Endothelial cell of umbilical vein (primary cell): ENCODE measurements around the gene CLN3. TPM values are rescaled to one million over a fixed set of nuclear protein-coding genes. Genes with fewer than 3 reads are reported as not detected.

Source experiments
- BruUV-seq: library from RNA; stranded (reverse); fragments of 400-500 nt; replicated peaks from 2 replicates; lab custom pipeline; 2021; lab: Mats Ljungman, UMichigan
- CTCF ChIA-PET: fragments of 300-600, 350-600 bp; sonication (Branson Sonifier 250); formaldehyde crosslinking; loops from one replicate; lab custom pipeline; 2021; ENCODE audit warnings: antibody characterized with exemption, inconsistent platforms; lab: Charles Lee
- POLR2A ChIA-PET: fragments of 300-600, 350-600 bp; sonication (Branson Sonifier 250); formaldehyde crosslinking; loops from one replicate; lab custom pipeline; 2021; ENCODE audit warnings: antibody characterized with exemption, inconsistent platforms; lab: Charles Lee
- DNase-seq: peaks from one replicate; pipeline ENCODE4 v3.0.0-alpha.2; 2011; ENCODE audit warnings: low read depth, low spot score
- FAIRE-seq: peaks from 2 replicates; lab custom pipeline; 2011; peaks lifted over from hg19 to GRCh38; lab: Jason Lieb, UNC
- H2AFZ ChIP-seq: 2 replicates; pipeline ENCODE4 v1.6.0; 2012; ENCODE audit warnings: low read depth, low read length, control low read depth, inconsistent platforms
- H3K27ac ChIP-seq: 2 replicates; pipeline ENCODE4 v1.5.1; 2011; ENCODE audit warnings: low read depth, mild to moderate bottlenecking, control low read depth, low read length, moderate library complexity; ENCODE audit not compliant: insufficient read depth
- H3K27me3 ChIP-seq, 2 experiments: 2 replicates each; pipeline versions ENCODE4 v1.6.0 to v1.6.1; 2011; ENCODE audit warnings: low read length in 2 of 2, mixed read lengths in 1 of 2; ENCODE audit not compliant: control insufficient read depth in 2 of 2, insufficient read depth in 2 of 2
- H3K36me3 ChIP-seq, 2 experiments: 2 replicates in 1 of 2; 3 replicates in 1 of 2; pipeline ENCODE4 v1.5.1; 2011; ENCODE audit warnings: low read length in 2 of 2, mild to moderate bottlenecking in 1 of 2, moderate library complexity in 1 of 2; ENCODE audit not compliant: control insufficient read depth in 2 of 2, insufficient read depth in 2 of 2; ENCODE audit errors: extremely low read depth in 1 of 2
- H3K4me1 ChIP-seq: 3 replicates; pipeline ENCODE4 v1.5.1; 2011; ENCODE audit warnings: mild to moderate bottlenecking, low read length; ENCODE audit not compliant: control insufficient read depth, insufficient read depth; ENCODE audit errors: extremely low read depth
- H3K4me2 ChIP-seq: 2 replicates; pipeline ENCODE4 v1.6.1; 2011; ENCODE audit warnings: low read length, control low read depth, mixed read lengths; ENCODE audit not compliant: insufficient read depth
- H3K4me3 ChIP-seq, 3 experiments: fragments of 200-600 bp in 1 of 3; sonication (generic), shearing (Covaris generic) in 1 of 3; replicated peaks in 1 of 3; 2 replicates each; pipeline ENCODE4 v1.5.1; 2011 to 2016; ENCODE audit warnings: control low read depth in 3 of 3, low read length in 3 of 3, mild to moderate bottlenecking in 2 of 3, inconsistent platforms in 1 of 3, low read depth in 1 of 3, moderate library complexity in 1 of 3; ENCODE audit not compliant: insufficient read depth in 1 of 3
- H3K79me2 ChIP-seq: 2 replicates; pipeline ENCODE4 v1.6.0; 2012; ENCODE audit warnings: low read length, inconsistent platforms; ENCODE audit not compliant: control insufficient read depth, insufficient read depth
- H3K9ac ChIP-seq: replicated peaks from 2 replicates; pipeline ENCODE3; 2011; ENCODE audit warnings: low read length, control low read depth; ENCODE audit not compliant: insufficient read depth; ENCODE audit errors: extremely low read depth
- H3K9me1 ChIP-seq: replicated peaks from 3 replicates; pipeline ENCODE4 v1.6.0; 2011; ENCODE audit warnings: mild to moderate bottlenecking, low read length; ENCODE audit not compliant: control insufficient read depth, insufficient read depth; ENCODE audit errors: extremely low read depth
- H3K9me3 ChIP-seq: replicated peaks from 2 replicates; pipeline ENCODE4 v1.5.1; 2012; ENCODE audit warnings: low read length, inconsistent platforms; ENCODE audit not compliant: control insufficient read depth, insufficient read depth
- H4K20me1 ChIP-seq: replicated peaks from 2 replicates; pipeline ENCODE3; 2011; ENCODE audit warnings: mild to moderate bottlenecking, low read length; ENCODE audit not compliant: control insufficient read depth, insufficient read depth; ENCODE audit errors: extremely low read depth
- EZH2 ChIP-seq: IDR thresholded peaks from 2 replicates; pipeline ENCODE4 v1.6.1; 2012; ENCODE audit warnings: borderline replicate concordance, low read depth, mild to moderate bottlenecking, moderate library complexity, low read length, inconsistent platforms; ENCODE audit not compliant: severe bottlenecking
- GATA2 ChIP-seq: IDR thresholded peaks from 2 replicates; pipeline ENCODE4 v1.7.0; 2011; ENCODE audit warnings: low read depth, mild to moderate bottlenecking, moderate library complexity, mixed read lengths, low read length; ENCODE audit not compliant: insufficient read length, insufficient read depth
- JUN ChIP-seq: IDR thresholded peaks from 2 replicates; pipeline ENCODE4 v1.6.1; 2011; ENCODE audit warnings: borderline replicate concordance, low read depth; ENCODE audit not compliant: insufficient read length, insufficient read depth
- MAX ChIP-seq: IDR thresholded peaks from 2 replicates; pipeline ENCODE4 v1.6.1; 2011; ENCODE audit not compliant: insufficient read depth, insufficient read length
- MYC ChIP-seq: IDR thresholded peaks from one replicate; pipeline ENCODE4 v1.6.1; 2011; ENCODE audit warnings: mild to moderate bottlenecking, low read depth, low read length
- POLR2AphosphoS5 ChIP-seq: IDR thresholded peaks from 2 replicates; pipeline ENCODE4 v1.6.1; 2012; ENCODE audit warnings: low read depth, mild to moderate bottlenecking, control low read depth, low read length, moderate library complexity; ENCODE audit not compliant: insufficient read depth
- dilution Hi-C: fragments of 300-500 bp; cut with MboI; formaldehyde crosslinking; loops from one replicate; pipeline ENCODE4 v1.15.0; 2019; ENCODE audit warnings: low sequenced_read_pairs; ENCODE audit not compliant: extremely low pct_ligation_motif_present
- intact Hi-C: fragments of 100-400 bp; cut with micrococcal nuclease; formaldehyde crosslinking; loops from one replicate; pipeline ENCODE4 v1.10.0; 2022
- polyA plus RNA-seq, 4 experiments: library from polyadenylated mRNA; depleted of rRNA in 3 of 4; stranded (reverse) in 3 of 4; unstranded in 1 of 4; fragments of >200 nt; gene quantifications; 2 replicates each; pipeline versions ENCODE4 v1.2.1 to v1.2.3, GENCODE V29; 2011 to 2012; ENCODE audit warnings: missing spikeins in 1 of 4
- total RNA-seq: library from RNA; stranded (reverse); gene quantifications from 2 replicates; pipeline ENCODE4 v1.2.3, GENCODE V29; 2021
- TF ChIP-seq, protein P1 (sequence below), 2 donors: IDR thresholded peaks; 1 replicate in 1 of 2; 2 replicates in 1 of 2; pipeline ENCODE4 v1.5.1; 2011; ENCODE audit warnings: low read length in 2 of 2, mild to moderate bottlenecking in 2 of 2, moderate library complexity in 2 of 2, control low read depth in 1 of 2, inconsistent platforms in 1 of 2, low read depth in 1 of 2; ENCODE audit not compliant: insufficient read depth in 1 of 2; ENCODE audit errors: extremely low read depth in 1 of 2

The CLN3 gene
- total and polyA plus RNA-seq, 2 donors (not counting 3 experiments of a cell fraction or from before 2014, with no cell fraction given) = 40.2 to 76.1 TPM

DNA sequence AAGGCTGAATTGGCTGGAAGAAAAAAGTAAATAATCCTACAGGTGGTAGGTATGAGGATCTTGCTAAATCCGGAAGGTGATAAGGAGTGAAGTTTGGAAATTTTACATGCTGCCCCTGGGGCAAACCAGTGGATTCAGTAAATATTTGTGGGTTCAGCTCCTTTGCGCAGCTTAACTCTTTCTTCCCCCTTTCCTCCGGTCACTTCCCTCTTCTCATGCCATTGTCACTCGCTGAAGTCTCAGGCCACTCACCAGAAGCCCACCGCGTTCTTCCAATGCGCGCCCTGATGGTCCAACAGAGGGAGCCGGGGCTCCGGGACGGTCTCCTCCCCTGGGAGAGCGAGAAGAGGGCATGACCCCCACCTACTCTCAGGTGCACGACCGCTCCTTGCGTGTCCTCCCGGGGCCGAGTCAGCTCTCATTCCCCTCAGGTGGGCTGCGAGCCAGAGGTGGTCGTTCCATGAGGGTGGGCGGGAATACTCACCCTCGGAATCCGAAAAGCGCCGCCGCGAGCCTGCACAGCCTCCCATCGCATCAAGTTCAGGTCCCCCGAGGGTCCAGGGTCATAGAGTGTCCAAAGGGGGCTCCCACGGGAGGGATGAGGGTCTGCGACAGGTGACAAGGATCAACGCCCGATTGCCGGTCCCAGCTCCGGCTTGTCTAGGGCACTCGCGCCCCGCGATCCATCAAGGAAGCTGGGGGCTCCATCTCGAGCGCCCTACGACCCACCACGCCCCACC lies 474 bp downstream of the CLN3 start:
- Histone ChIP-seq H3K27ac (peak overlapping the region; percentile 33), H3K4me2 (peak overlapping the region; percentile 84), H3K27me3 (no peaks in the 10 kb centered on the region), H2AFZ (peak overlapping the region; percentile 95), H3K9me3 (no peaks in the 10 kb centered on the region), H3K79me2 (peaks cover 3% of the 10 kb centered on the region), H3K4me3 (peak overlapping the region; percentile 73 to 94 (median 81)), H3K4me1 (peaks cover 2% of the 10 kb centered on the region), H4K20me1 (no peaks in the 10 kb centered on the region), H3K9me1 (no peaks in the 10 kb centered on the region), H3K9ac (peak overlapping the region; percentile 88), H3K36me3 (peaks cover 0 to 9% of the 10 kb centered on the region in 2 experiments)
- intact Hi-C loops (no loop called here), dilution Hi-C loops (no loop called here)
- peak; percentile 62 for FAIRE-seq
- POLR2A ChIA-PET = interaction anchor here (0.6 to 0.7 kb wide), 4 partner anchors 17 to 447 kb away, joined by 3 to 6 read pairs (median 4); no protein-coding TSS in a partner anchor
- BruUV-seq = TSS peak; percentile 31
- peak; percentile 33 for DNase-seq
- CTCF ChIA-PET = interaction anchor here (0.7 to 1.0 kb wide), 3 partner anchors 12 to 125 kb away, joined by 4 read pairs; no protein-coding TSS in a partner anchor
- TF ChIP-seq, protein P1, sequence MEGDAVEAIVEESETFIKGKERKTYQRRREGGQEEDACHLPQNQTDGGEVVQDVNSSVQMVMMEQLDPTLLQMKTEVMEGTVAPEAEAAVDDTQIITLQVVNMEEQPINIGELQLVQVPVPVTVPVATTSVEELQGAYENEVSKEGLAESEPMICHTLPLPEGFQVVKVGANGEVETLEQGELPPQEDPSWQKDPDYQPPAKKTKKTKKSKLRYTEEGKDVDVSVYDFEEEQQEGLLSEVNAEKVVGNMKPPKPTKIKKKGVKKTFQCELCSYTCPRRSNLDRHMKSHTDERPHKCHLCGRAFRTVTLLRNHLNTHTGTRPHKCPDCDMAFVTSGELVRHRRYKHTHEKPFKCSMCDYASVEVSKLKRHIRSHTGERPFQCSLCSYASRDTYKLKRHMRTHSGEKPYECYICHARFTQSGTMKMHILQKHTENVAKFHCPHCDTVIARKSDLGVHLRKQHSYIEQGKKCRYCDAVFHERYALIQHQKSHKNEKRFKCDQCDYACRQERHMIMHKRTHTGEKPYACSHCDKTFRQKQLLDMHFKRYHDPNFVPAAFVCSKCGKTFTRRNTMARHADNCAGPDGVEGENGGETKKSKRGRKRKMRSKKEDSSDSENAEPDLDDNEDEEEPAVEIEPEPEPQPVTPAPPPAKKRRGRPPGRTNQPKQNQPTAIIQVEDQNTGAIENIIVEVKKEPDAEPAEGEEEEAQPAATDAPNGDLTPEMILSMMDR (IDR thresholded peaks at IDR 0.05; ENCODE audit: extremely low read depth in 1 of 2, insufficient read depth in 1 of 2, low read depth in 1 of 2, low read length in 2 of 2) = peak in 1 of 2 donors; percentile 37
- no peak for TF ChIP-seq GATA2
- peak; percentile 51 for TF ChIP-seq POLR2AphosphoS5
- TF ChIP-seq MYC = no peak
- no peak for TF ChIP-seq MAX
- no peak for TF ChIP-seq EZH2
- TF ChIP-seq JUN = no peak
